Endothelial cell of umbilical vein (primary cell): Measurements from ENCODE around the gene RNF25. TPM values are rescaled to one million over a fixed set of nuclear protein-coding genes. Genes with fewer than 3 reads are reported as not detected.
A peak's percentile ranks its signal among the peaks of the same experiment; 100 is the strongest.

ENCODE experiments used
- BruUV-seq: library from RNA; stranded (reverse); fragments of 400-500 nt; replicated peaks from 2 replicates; lab custom pipeline; 2021; lab: Mats Ljungman, UMichigan
- CTCF ChIA-PET: fragments of 300-600, 350-600 bp; sonication (Branson Sonifier 250); formaldehyde crosslinking; loops from one replicate; lab custom pipeline; 2021; ENCODE audit warnings: antibody characterized with exemption, inconsistent platforms; lab: Charles Lee
- POLR2A ChIA-PET: fragments of 300-600, 350-600 bp; sonication (Branson Sonifier 250); formaldehyde crosslinking; loops from one replicate; lab custom pipeline; 2021; ENCODE audit warnings: antibody characterized with exemption, inconsistent platforms; lab: Charles Lee
- DNase-seq: peaks from one replicate; pipeline ENCODE4 v3.0.0-alpha.2; 2011; ENCODE audit warnings: low read depth, low spot score
- FAIRE-seq: peaks from 2 replicates; lab custom pipeline; 2011; peaks lifted over from hg19 to GRCh38; lab: Jason Lieb, UNC
- H2AFZ ChIP-seq: 2 replicates; pipeline ENCODE4 v1.6.0; 2012; ENCODE audit warnings: low read depth, low read length, control low read depth, inconsistent platforms
- H3K27ac ChIP-seq: 2 replicates; pipeline ENCODE4 v1.5.1; 2011; ENCODE audit warnings: low read depth, mild to moderate bottlenecking, control low read depth, low read length, moderate library complexity; ENCODE audit not compliant: insufficient read depth
- H3K27me3 ChIP-seq, 2 experiments: 2 replicates each; pipeline versions ENCODE4 v1.6.0 to v1.6.1; 2011; ENCODE audit warnings: low read length in 2 of 2, mixed read lengths in 1 of 2; ENCODE audit not compliant: control insufficient read depth in 2 of 2, insufficient read depth in 2 of 2
- H3K36me3 ChIP-seq, 2 experiments: 2 replicates in 1 of 2; 3 replicates in 1 of 2; pipeline ENCODE4 v1.5.1; 2011; ENCODE audit warnings: low read length in 2 of 2, mild to moderate bottlenecking in 1 of 2, moderate library complexity in 1 of 2; ENCODE audit not compliant: control insufficient read depth in 2 of 2, insufficient read depth in 2 of 2; ENCODE audit errors: extremely low read depth in 1 of 2
- H3K4me1 ChIP-seq: 3 replicates; pipeline ENCODE4 v1.5.1; 2011; ENCODE audit warnings: mild to moderate bottlenecking, low read length; ENCODE audit not compliant: control insufficient read depth, insufficient read depth; ENCODE audit errors: extremely low read depth
- H3K4me2 ChIP-seq: 2 replicates; pipeline ENCODE4 v1.6.1; 2011; ENCODE audit warnings: low read length, control low read depth, mixed read lengths; ENCODE audit not compliant: insufficient read depth
- H3K4me3 ChIP-seq, 3 experiments: fragments of 200-600 bp in 1 of 3; sonication (generic), shearing (Covaris generic) in 1 of 3; replicated peaks in 1 of 3; 2 replicates each; pipeline ENCODE4 v1.5.1; 2011 to 2016; ENCODE audit warnings: control low read depth in 3 of 3, low read length in 3 of 3, mild to moderate bottlenecking in 2 of 3, inconsistent platforms in 1 of 3, low read depth in 1 of 3, moderate library complexity in 1 of 3; ENCODE audit not compliant: insufficient read depth in 1 of 3
- H3K79me2 ChIP-seq: 2 replicates; pipeline ENCODE4 v1.6.0; 2012; ENCODE audit warnings: low read length, inconsistent platforms; ENCODE audit not compliant: control insufficient read depth, insufficient read depth
- H3K9ac ChIP-seq: replicated peaks from 2 replicates; pipeline ENCODE3; 2011; ENCODE audit warnings: low read length, control low read depth; ENCODE audit not compliant: insufficient read depth; ENCODE audit errors: extremely low read depth
- H3K9me1 ChIP-seq: replicated peaks from 3 replicates; pipeline ENCODE4 v1.6.0; 2011; ENCODE audit warnings: mild to moderate bottlenecking, low read length; ENCODE audit not compliant: control insufficient read depth, insufficient read depth; ENCODE audit errors: extremely low read depth
- H3K9me3 ChIP-seq: replicated peaks from 2 replicates; pipeline ENCODE4 v1.5.1; 2012; ENCODE audit warnings: low read length, inconsistent platforms; ENCODE audit not compliant: control insufficient read depth, insufficient read depth
- H4K20me1 ChIP-seq: replicated peaks from 2 replicates; pipeline ENCODE3; 2011; ENCODE audit warnings: mild to moderate bottlenecking, low read length; ENCODE audit not compliant: control insufficient read depth, insufficient read depth; ENCODE audit errors: extremely low read depth
- EZH2 ChIP-seq: IDR thresholded peaks from 2 replicates; pipeline ENCODE4 v1.6.1; 2012; ENCODE audit warnings: borderline replicate concordance, low read depth, mild to moderate bottlenecking, moderate library complexity, low read length, inconsistent platforms; ENCODE audit not compliant: severe bottlenecking
- FOS ChIP-seq: IDR thresholded peaks from 2 replicates; pipeline ENCODE4 v1.6.1; 2011; ENCODE audit warnings: mild to moderate bottlenecking, low read length, moderate library complexity, borderline replicate concordance; ENCODE audit not compliant: insufficient read depth
- GATA2 ChIP-seq: IDR thresholded peaks from 2 replicates; pipeline ENCODE4 v1.7.0; 2011; ENCODE audit warnings: low read depth, mild to moderate bottlenecking, moderate library complexity, mixed read lengths, low read length; ENCODE audit not compliant: insufficient read length, insufficient read depth
- JUN ChIP-seq: IDR thresholded peaks from 2 replicates; pipeline ENCODE4 v1.6.1; 2011; ENCODE audit warnings: borderline replicate concordance, low read depth; ENCODE audit not compliant: insufficient read length, insufficient read depth
- MAX ChIP-seq: IDR thresholded peaks from 2 replicates; pipeline ENCODE4 v1.6.1; 2011; ENCODE audit not compliant: insufficient read depth, insufficient read length
- MYC ChIP-seq: IDR thresholded peaks from one replicate; pipeline ENCODE4 v1.6.1; 2011; ENCODE audit warnings: mild to moderate bottlenecking, low read depth, low read length
- POLR2A ChIP-seq: IDR thresholded peaks from 2 replicates; pipeline ENCODE4 v1.6.1; 2012; ENCODE audit warnings: low read depth, mild to moderate bottlenecking, control low read depth, low read length
- POLR2AphosphoS5 ChIP-seq: IDR thresholded peaks from 2 replicates; pipeline ENCODE4 v1.6.1; 2012; ENCODE audit warnings: low read depth, mild to moderate bottlenecking, control low read depth, low read length, moderate library complexity; ENCODE audit not compliant: insufficient read depth
- dilution Hi-C: fragments of 300-500 bp; cut with MboI; formaldehyde crosslinking; loops from one replicate; pipeline ENCODE4 v1.15.0; 2019; ENCODE audit warnings: low sequenced_read_pairs; ENCODE audit not compliant: extremely low pct_ligation_motif_present
- intact Hi-C: fragments of 100-400 bp; cut with micrococcal nuclease; formaldehyde crosslinking; loops from one replicate; pipeline ENCODE4 v1.10.0; 2022
- polyA plus RNA-seq, 4 experiments: library from polyadenylated mRNA; depleted of rRNA in 3 of 4; stranded (reverse) in 3 of 4; unstranded in 1 of 4; fragments of >200 nt; gene quantifications; 2 replicates each; pipeline versions ENCODE4 v1.2.1 to v1.2.3, GENCODE V29; 2011 to 2012; ENCODE audit warnings: missing spikeins in 1 of 4
- total RNA-seq: library from RNA; stranded (reverse); gene quantifications from 2 replicates; pipeline ENCODE4 v1.2.3, GENCODE V29; 2021
- TF ChIP-seq, protein P1 (sequence below), 2 donors: IDR thresholded peaks; 1 replicate in 1 of 2; 2 replicates in 1 of 2; pipeline ENCODE4 v1.5.1; 2011; ENCODE audit warnings: low read length in 2 of 2, mild to moderate bottlenecking in 2 of 2, moderate library complexity in 2 of 2, control low read depth in 1 of 2, inconsistent platforms in 1 of 2, low read depth in 1 of 2; ENCODE audit not compliant: insufficient read depth in 1 of 2; ENCODE audit errors: extremely low read depth in 1 of 2

RNF25 gene
- total and polyA plus RNA-seq, 2 donors (not counting 3 experiments of a cell fraction or from before 2014, with no cell fraction given): 38.2 to 61.1 TPM

- H2AFZ ChIP-seq: no peak overlapping the region
- DNase-seq: peak; percentile 8
- no TSS peak for BruUV-seq
- dilution Hi-C loops (no loop called here), intact Hi-C loops (no loop called here)
- no peaks in the 10 kb centered on the region for H3K9me1 ChIP-seq
- FAIRE-seq: peak; percentile 66
- peaks cover 0 to 3% of the 10 kb centered on the region in 2 experiments for H3K36me3 ChIP-seq
- ChIA-PET POLR2A (no interaction called here), CTCF (interaction anchor here (1.5 to 1.7 kb wide), 2 partner anchors 8 to 20 kb away, joined by 3 to 9 read pairs; no protein-coding TSS in a partner anchor)
- H3K27me3 ChIP-seq: no peaks in the 10 kb centered on the region
- H3K27ac ChIP-seq: no peak overlapping the region
- no peaks in the 10 kb centered on the region for H3K79me2 ChIP-seq
- TF ChIP-seq JUN (peak; percentile 21), FOS (peak; percentile 42), GATA2 (no peak)
- no peak overlapping the region for H3K4me2 ChIP-seq
- no peaks in the 10 kb centered on the region for H3K9me3 ChIP-seq
- no peak overlapping the region for H3K9ac ChIP-seq
- no peaks in the 10 kb centered on the region for H4K20me1 ChIP-seq
- peaks cover 6% of the 10 kb centered on the region for H3K4me1 ChIP-seq
- H3K4me3 ChIP-seq: no peak overlapping the region
Observed at GRCh38 chr2:218679119-218679518, 7.3 kb upstream of the RNF25 start.

DNA sequence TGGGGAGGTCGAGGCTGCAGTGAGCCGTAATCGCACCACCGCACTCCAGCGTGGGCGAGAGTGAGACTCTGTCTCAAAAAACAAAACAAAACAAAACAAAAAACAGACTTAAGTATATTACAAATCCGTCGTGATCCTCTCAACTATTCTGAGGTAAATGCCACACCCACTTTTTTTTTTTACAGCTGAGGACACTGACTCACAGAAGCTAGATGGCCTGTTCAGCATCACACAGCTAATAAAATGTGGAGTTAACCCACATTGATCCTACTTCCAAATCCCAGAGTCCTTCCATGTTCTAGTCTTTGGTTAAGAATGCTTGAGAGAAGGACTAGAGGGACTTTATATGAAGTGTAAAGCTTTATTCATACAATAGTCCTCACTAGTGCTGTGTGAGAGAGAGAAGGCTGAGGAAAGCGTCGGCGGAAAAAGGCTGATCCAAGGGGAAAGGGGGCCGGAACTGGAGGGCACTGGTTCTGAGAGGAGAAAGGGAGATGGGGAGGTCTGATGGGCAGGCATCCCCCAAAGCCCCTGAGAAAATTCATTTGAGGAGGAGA lies 627 bp downstream of the RNF25 start:
- Histone ChIP-seq H2AFZ (peak overlapping the region; percentile 93), H3K9ac (peak overlapping the region; percentile 91), H4K20me1 (no peaks in the 10 kb centered on the region), H3K36me3 (peaks cover 9 to 10% of the 10 kb centered on the region in 2 experiments), H3K4me3 (peak overlapping the region; percentile 54 to 87 (median 82)), H3K4me2 (peak overlapping the region; percentile 94), H3K27ac (peak overlapping the region; percentile 79), H3K9me3 (no peaks in the 10 kb centered on the region), H3K9me1 (no peaks in the 10 kb centered on the region), H3K79me2 (peaks cover 17% of the 10 kb centered on the region), H3K4me1 (peaks cover 16% of the 10 kb centered on the region), H3K27me3 (no peaks in the 10 kb centered on the region)
- POLR2A ChIA-PET: interaction anchor here (0.6 to 1.8 kb wide), 3 partner anchors 12 to 257 kb away, joined by 4 to 5 read pairs (median 5); partner anchors contain the start of genes BCS1L and ZNF142
- DNase-seq: peak; percentile 17
- TSS peak; percentile 52 for BruUV-seq
- dilution Hi-C loops (no loop called here), intact Hi-C loops (loop anchor here (1.0 kb wide), 1 partner anchor 39 kb away; the partner anchor contains the start of gene TTLL4)
- CTCF ChIA-PET: interaction anchor here (0.6 to 5.4 kb wide), 7 partner anchors 12 to 179 kb away, joined by 3 to 36 read pairs (median 7); partner anchors contain the start of genes BCS1L, TTLL4 and ZNF142
- TF ChIP-seq MYC (no peak), FOS (no peak), JUN (no peak), POLR2A (no peak), EZH2 (no peak), POLR2AphosphoS5 (no peak), MAX (no peak), GATA2 (no peak)
- TF ChIP-seq, protein P1, sequence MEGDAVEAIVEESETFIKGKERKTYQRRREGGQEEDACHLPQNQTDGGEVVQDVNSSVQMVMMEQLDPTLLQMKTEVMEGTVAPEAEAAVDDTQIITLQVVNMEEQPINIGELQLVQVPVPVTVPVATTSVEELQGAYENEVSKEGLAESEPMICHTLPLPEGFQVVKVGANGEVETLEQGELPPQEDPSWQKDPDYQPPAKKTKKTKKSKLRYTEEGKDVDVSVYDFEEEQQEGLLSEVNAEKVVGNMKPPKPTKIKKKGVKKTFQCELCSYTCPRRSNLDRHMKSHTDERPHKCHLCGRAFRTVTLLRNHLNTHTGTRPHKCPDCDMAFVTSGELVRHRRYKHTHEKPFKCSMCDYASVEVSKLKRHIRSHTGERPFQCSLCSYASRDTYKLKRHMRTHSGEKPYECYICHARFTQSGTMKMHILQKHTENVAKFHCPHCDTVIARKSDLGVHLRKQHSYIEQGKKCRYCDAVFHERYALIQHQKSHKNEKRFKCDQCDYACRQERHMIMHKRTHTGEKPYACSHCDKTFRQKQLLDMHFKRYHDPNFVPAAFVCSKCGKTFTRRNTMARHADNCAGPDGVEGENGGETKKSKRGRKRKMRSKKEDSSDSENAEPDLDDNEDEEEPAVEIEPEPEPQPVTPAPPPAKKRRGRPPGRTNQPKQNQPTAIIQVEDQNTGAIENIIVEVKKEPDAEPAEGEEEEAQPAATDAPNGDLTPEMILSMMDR (IDR thresholded peaks at IDR 0.05; ENCODE audit: extremely low read depth in 1 of 2, insufficient read depth in 1 of 2, low read depth in 1 of 2, low read length in 2 of 2): no peak
- peak; percentile 48 for FAIRE-seq
